Measurements from ENCODE around the gene DDX10. TPM values are rescaled to one million over a fixed set of nuclear protein-coding genes. Genes with fewer than 3 reads are reported as not detected.
A peak's percentile ranks its signal among the peaks of the same experiment; 100 is the strongest.

Gene DDX10
- polyA plus RNA-seq, 1 of the 3 experiments (the other 2 are of a cell fraction): 35.8 TPM

- TF ChIP-seq GABPA (IDR thresholded peaks at IDR 0.05; ENCODE audit: low read depth) (no peak), EP300 (IDR thresholded peaks at IDR 0.05; ENCODE audit: borderline replicate concordance in 1 of 2, low read depth in 1 of 2, low read length in 1 of 2) (peak in 1 of 2 experiments; percentile 56; a peak in 1 of 4 replicates), TAF1 (IDR thresholded peaks at IDR 0.05; ENCODE audit: borderline replicate concordance, low read depth, low read length) (no peak), NRF1 (IDR thresholded peaks at IDR 0.05; ENCODE audit: low read depth, low read length) (no peak)
Measured at GRCh38 chr11:108916290-108916689, 251.4 kb downstream of the DDX10 start (continued).

- Histone ChIP-seq H3K36me3 (replicated peaks in 1 of 2; ENCODE audit: control insufficient read depth in 1 of 2, insufficient read depth in 2 of 2, low read length in 1 of 2) (peaks cover 4 to 21% of the 10 kb centered on the region in 2 experiments), H3F3A (replicated peaks; ENCODE audit: insufficient read depth) (peaks cover 24% of the 10 kb centered on the region), H3K4me1 (ENCODE audit: control insufficient read depth in 1 of 2, insufficient read depth in 2 of 2, low read depth in 1 of 2, low read length in 1 of 2) (peaks cover 5 to 15% of the 10 kb centered on the region in 2 experiments; a peak in 3 of 4 replicates), H3K79me2 (ENCODE audit: insufficient read depth) (peaks cover 3% of the 10 kb centered on the region; the same call in 1 of the 2 replicates), H3K27ac (ENCODE audit: low read depth in 2 of 2, low read length in 1 of 2) (peak overlapping the region in 1 of 2 experiments; percentile 64; a peak in 2 of 4 replicates), H3K4me3 (ENCODE audit: low read depth in 2 of 2, low read length in 1 of 2) (no peak overlapping the region), H2AFZ (ENCODE audit: low read depth) (no peak overlapping the region), H3K9me2 (no peaks in the 10 kb centered on the region), H3K27me3 (ENCODE audit: insufficient read depth) (no peaks in the 10 kb centered on the region), H4K20me1 (ENCODE audit: insufficient read depth) (no peaks in the 10 kb centered on the region), H3K4me2 (peak overlapping the region; percentile 45; the same call in 1 of the 2 replicates), H3K9ac (no peak overlapping the region), H3K9me3 (no peaks in the 10 kb centered on the region)
- 52% methylated on average over 2 of the region's 2 CpGs for WGBS (ENCODE audit: low lambda C conversion rate)
- ChIA-PET CTCF (no interaction called here), POLR2A (no interaction called here)
- no peak for TF ChIP-seq MXI1 (IDR thresholded peaks at IDR 0.05; ENCODE audit: low read depth, low read length)
- DNase-seq: no peak
Measured at GRCh38 chr11:108916935-108917334, 252.1 kb downstream of the DDX10 start.

GRCh38 chr11:108921211-108921610 lies 256.3 kb downstream of the DDX10 start:
- H3K9ac ChIP-seq: no peak overlapping the region
- TF ChIP-seq RXRA (IDR thresholded peaks at IDR 0.05; ENCODE audit: borderline replicate concordance, low read depth) (no peak), SMC3 (IDR thresholded peaks at IDR 0.05; ENCODE audit: low read depth, low read length) (no peak), IRF3 (IDR thresholded peaks at IDR 0.05; ENCODE audit: low read depth, low read length) (no peak), RAD21 (IDR thresholded peaks at IDR 0.05; ENCODE audit: low read length) (no peak), RFX5 (IDR thresholded peaks at IDR 0.05; ENCODE audit: low read length) (no peak), ZBTB33 (IDR thresholded peaks at IDR 0.05; ENCODE audit: borderline replicate concordance, low read depth) (no peak), ELF1 (IDR thresholded peaks at IDR 0.05) (no peak), TAF1 (IDR thresholded peaks at IDR 0.05; ENCODE audit: borderline replicate concordance, low read depth, low read length) (no peak), PBX3 (IDR thresholded peaks at IDR 0.05) (no peak), TCF12 (IDR thresholded peaks at IDR 0.05) (no peak), MXI1 (IDR thresholded peaks at IDR 0.05; ENCODE audit: low read depth, low read length) (no peak)
- H3K4me1 ChIP-seq (ENCODE audit: control insufficient read depth in 1 of 2, insufficient read depth in 2 of 2, low read depth in 1 of 2, low read length in 1 of 2): peaks cover 0 to 9% of the 10 kb centered on the region in 2 experiments; a peak in 3 of 4 replicates
- H4K20me1 ChIP-seq (ENCODE audit: insufficient read depth): no peaks in the 10 kb centered on the region
- no peak overlapping the region for H3K27ac ChIP-seq (ENCODE audit: low read depth in 2 of 2, low read length in 1 of 2)
- ChIA-PET POLR2A (no interaction called here), CTCF (no interaction called here)
- H3K27me3 ChIP-seq (ENCODE audit: insufficient read depth): no peaks in the 10 kb centered on the region
- 95% methylated on average over 2 of the region's 2 CpGs for WGBS (ENCODE audit: low lambda C conversion rate)
- no peaks in the 10 kb centered on the region for H3K9me3 ChIP-seq
- DNase-seq: no peak
- no peak overlapping the region for H3K4me3 ChIP-seq (ENCODE audit: low read depth in 2 of 2, low read length in 1 of 2)
- no peak overlapping the region for H2AFZ ChIP-seq (ENCODE audit: low read depth)
- peaks cover 11% of the 10 kb centered on the region for H3F3A ChIP-seq (replicated peaks; ENCODE audit: insufficient read depth)
- no peak overlapping the region for H3K4me2 ChIP-seq
- H3K9me2 ChIP-seq: no peaks in the 10 kb centered on the region
- H3K36me3 ChIP-seq (replicated peaks in 1 of 2; ENCODE audit: control insufficient read depth in 1 of 2, insufficient read depth in 2 of 2, low read length in 1 of 2): peaks cover 4 to 21% of the 10 kb centered on the region in 2 experiments
- H3K79me2 ChIP-seq (ENCODE audit: insufficient read depth): peaks cover 3% of the 10 kb centered on the region; the same call in 1 of the 2 replicates

Data from SK-N-SH (cell line).